ENCODE data around the gene TTC7B. TPM values are rescaled to one million over a fixed set of nuclear protein-coding genes. Genes with fewer than 3 reads are reported as not detected.
A peak's percentile ranks its signal among the peaks of the same experiment; 100 is the strongest.

Gene TTC7B
- total and polyA plus RNA-seq, 9 donors: 17.6 to 44.7 (median 38.0) TPM

DNA sequence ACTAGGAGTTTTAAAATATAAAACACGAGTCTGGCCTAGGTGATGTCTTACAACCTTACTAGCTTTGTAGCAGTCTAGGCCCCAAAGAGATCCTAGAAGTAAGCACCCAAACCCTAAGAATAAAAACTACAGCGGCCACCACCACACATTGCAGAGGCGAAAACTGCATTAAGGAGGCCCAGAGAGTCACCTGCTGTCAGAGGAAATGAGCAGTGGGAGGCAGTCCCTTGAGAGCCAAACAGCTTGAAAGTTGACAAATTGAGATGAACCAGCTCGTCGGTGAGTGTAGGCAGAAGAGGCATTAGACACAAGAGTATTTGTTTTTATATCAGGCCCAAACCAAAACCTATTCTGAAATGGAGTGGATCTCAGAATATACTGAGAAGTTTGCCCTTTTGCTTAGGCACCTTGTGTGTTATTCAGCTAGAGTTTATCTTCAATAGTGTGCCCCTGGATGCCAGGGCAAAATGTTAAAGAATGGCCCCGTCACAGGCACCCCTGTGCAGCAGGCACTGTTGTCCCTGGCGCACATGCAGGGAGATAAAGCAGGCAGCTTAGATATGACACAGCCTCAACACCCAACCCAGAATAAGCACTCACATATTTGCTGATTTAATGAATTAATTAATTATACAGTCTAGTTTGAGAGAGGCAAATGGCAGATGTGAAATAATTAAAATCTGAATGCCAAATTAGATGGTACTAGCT lies 56.7 kb downstream of the TTC7B start:
- H3K9me3 ChIP-seq (replicated peaks; ENCODE audit: control insufficient read depth, low read depth, low read length): peaks cover 7% of the 10 kb centered on the region
- H3K4me3 ChIP-seq (ENCODE audit: low read length): no peak overlapping the region
- no peak overlapping the region for H3K27ac ChIP-seq (ENCODE audit: low read length)
- H3K27me3 ChIP-seq (ENCODE audit: control insufficient read depth, insufficient read depth, low read length): no peaks in the 10 kb centered on the region
- no peaks in the 10 kb centered on the region for H3K36me3 ChIP-seq (ENCODE audit: control insufficient read depth, insufficient read depth, low read length)
- WGBS (ENCODE audit: insufficient coverage): 63% methylated on average over 3 of the region's 7 CpGs
- DNase-seq: no peak
- H3K4me1 ChIP-seq (ENCODE audit: control insufficient read depth, insufficient read depth, low read length): peaks cover 16% of the 10 kb centered on the region

DNA sequence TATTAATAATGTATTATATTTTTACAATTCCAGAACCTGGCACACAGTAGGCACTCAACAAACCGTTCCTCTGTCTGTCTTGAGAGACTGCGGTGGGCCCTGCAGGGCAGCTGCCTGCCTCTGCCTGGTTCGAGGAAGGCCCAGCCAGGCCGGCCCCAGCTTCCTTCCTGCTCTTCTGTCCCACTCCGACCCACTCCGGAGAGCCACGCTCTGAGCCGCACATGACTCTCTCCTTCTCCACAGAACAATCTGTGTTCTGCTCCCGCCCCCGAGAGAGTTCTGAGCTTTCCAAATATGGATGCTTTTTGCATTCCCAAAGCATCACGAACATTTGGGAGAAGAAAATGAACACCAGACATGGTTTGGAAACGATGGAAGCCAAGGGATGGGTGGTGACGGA lies 57.3 kb downstream of the TTC7B start:
- Histone ChIP-seq H3K27ac (ENCODE audit: low read length) (peak overlapping the region; percentile 88), H3K36me3 (ENCODE audit: control insufficient read depth, insufficient read depth, low read length) (no peaks in the 10 kb centered on the region), H3K9me3 (replicated peaks; ENCODE audit: control insufficient read depth, low read depth, low read length) (peaks cover 7% of the 10 kb centered on the region), H3K4me3 (ENCODE audit: low read length) (peak overlapping the region; percentile 53), H3K4me1 (ENCODE audit: control insufficient read depth, insufficient read depth, low read length) (peaks cover 16% of the 10 kb centered on the region), H3K27me3 (ENCODE audit: control insufficient read depth, insufficient read depth, low read length) (no peaks in the 10 kb centered on the region)
- 21% methylated on average over 5 of the region's 13 CpGs for WGBS (ENCODE audit: insufficient coverage)
- peak; percentile 75 for DNase-seq

GRCh38 chr14:90758028-90758889 lies 58.0 kb downstream of the TTC7B start:
- peaks cover 16% of the 10 kb centered on the region for H3K4me1 ChIP-seq (ENCODE audit: control insufficient read depth, insufficient read depth, low read length)
- H3K4me3 ChIP-seq (ENCODE audit: low read length): peak overlapping the region; percentile 53
- 2% methylated on average over 34 of the region's 71 CpGs for WGBS (ENCODE audit: insufficient coverage)
- peak; percentile 95 for DNase-seq
- H3K27ac ChIP-seq (ENCODE audit: low read length): peak overlapping the region; percentile 88
- no peaks in the 10 kb centered on the region for H3K36me3 ChIP-seq (ENCODE audit: control insufficient read depth, insufficient read depth, low read length)
- H3K27me3 ChIP-seq (ENCODE audit: control insufficient read depth, insufficient read depth, low read length): no peaks in the 10 kb centered on the region
- peaks cover 5% of the 10 kb centered on the region for H3K9me3 ChIP-seq (replicated peaks; ENCODE audit: control insufficient read depth, low read depth, low read length)

DNA sequence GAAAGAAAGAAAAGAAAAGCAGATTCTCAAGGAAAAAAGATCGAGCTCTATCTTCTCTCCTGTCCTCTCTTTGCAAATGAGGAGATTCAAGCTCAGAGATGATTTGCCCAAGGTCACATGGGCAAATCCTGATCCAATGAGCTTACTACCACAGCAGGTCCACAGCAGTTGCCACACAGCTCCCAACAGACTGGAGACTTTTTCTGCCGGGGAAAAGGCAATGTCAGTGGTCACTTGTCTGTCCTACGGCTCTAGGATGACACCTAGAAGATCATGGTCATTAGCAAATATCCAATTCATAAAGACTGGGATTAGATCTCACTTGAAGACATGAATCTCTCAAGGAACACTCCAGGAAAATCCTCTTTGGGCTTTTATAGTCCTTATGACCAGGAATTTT lies 58.8 kb downstream of the TTC7B start:
- DNase-seq: peak; percentile 29
- no peaks in the 10 kb centered on the region for H3K36me3 ChIP-seq (ENCODE audit: control insufficient read depth, insufficient read depth, low read length)
- H3K27me3 ChIP-seq (ENCODE audit: control insufficient read depth, insufficient read depth, low read length): no peaks in the 10 kb centered on the region
- peaks cover 16% of the 10 kb centered on the region for H3K4me1 ChIP-seq (ENCODE audit: control insufficient read depth, insufficient read depth, low read length)
- H3K27ac ChIP-seq (ENCODE audit: low read length): peak overlapping the region; percentile 82
- H3K4me3 ChIP-seq (ENCODE audit: low read length): no peak overlapping the region
- H3K9me3 ChIP-seq (replicated peaks; ENCODE audit: control insufficient read depth, low read depth, low read length): no peaks in the 10 kb centered on the region
- WGBS (ENCODE audit: insufficient coverage): 73% methylated on average over 3 of the region's 3 CpGs

- no peak for DNase-seq
- WGBS (ENCODE audit: insufficient coverage): 86% methylated on average over 5 of the region's 10 CpGs
- Histone ChIP-seq H3K27ac (ENCODE audit: low read length) (no peak overlapping the region), H3K4me1 (ENCODE audit: control insufficient read depth, insufficient read depth, low read length) (peaks cover 16% of the 10 kb centered on the region), H3K4me3 (ENCODE audit: low read length) (no peak overlapping the region), H3K36me3 (ENCODE audit: control insufficient read depth, insufficient read depth, low read length) (no peaks in the 10 kb centered on the region), H3K27me3 (ENCODE audit: control insufficient read depth, insufficient read depth, low read length) (no peaks in the 10 kb centered on the region), H3K9me3 (replicated peaks; ENCODE audit: control insufficient read depth, low read depth, low read length) (no peaks in the 10 kb centered on the region)
Measured at GRCh38 chr14:90756755-90757345, 59.4 kb downstream of the TTC7B start.

GRCh38 chr14:90755661-90756304 lies 60.4 kb downstream of the TTC7B start:
- H3K27me3 ChIP-seq (ENCODE audit: control insufficient read depth, insufficient read depth, low read length): no peaks in the 10 kb centered on the region
- 100% methylated on average over 1 of the region's 4 CpGs for WGBS (ENCODE audit: insufficient coverage)

GRCh38 chr14:90753456-90754005 lies 62.7 kb downstream of the TTC7B start:
- Histone ChIP-seq H3K27me3 (ENCODE audit: control insufficient read depth, insufficient read depth, low read length) (no peaks in the 10 kb centered on the region), H3K9me3 (replicated peaks; ENCODE audit: control insufficient read depth, low read depth, low read length) (peaks cover 3% of the 10 kb centered on the region), H3K27ac (ENCODE audit: low read length) (no peak overlapping the region), H3K4me1 (ENCODE audit: control insufficient read depth, insufficient read depth, low read length) (peaks cover 7% of the 10 kb centered on the region), H3K4me3 (ENCODE audit: low read length) (no peak overlapping the region), H3K36me3 (ENCODE audit: control insufficient read depth, insufficient read depth, low read length) (no peaks in the 10 kb centered on the region)
- DNase-seq: no peak
- 67% methylated on average over 1 of the region's 3 CpGs for WGBS (ENCODE audit: insufficient coverage)

More at GRCh38 chr14:90755661-90756304, 60.4 kb downstream of the TTC7B start:
- Histone ChIP-seq H3K36me3 (ENCODE audit: control insufficient read depth, insufficient read depth, low read length) (no peaks in the 10 kb centered on the region), H3K4me1 (ENCODE audit: control insufficient read depth, insufficient read depth, low read length) (peaks cover 16% of the 10 kb centered on the region), H3K27ac (ENCODE audit: low read length) (no peak overlapping the region), H3K4me3 (ENCODE audit: low read length) (no peak overlapping the region), H3K9me3 (replicated peaks; ENCODE audit: control insufficient read depth, low read depth, low read length) (no peaks in the 10 kb centered on the region)
- no peak for DNase-seq

- DNase-seq: no peak
- no peaks in the 10 kb centered on the region for H3K36me3 ChIP-seq (ENCODE audit: control insufficient read depth, insufficient read depth, low read length)
- peaks cover 7% of the 10 kb centered on the region for H3K9me3 ChIP-seq (replicated peaks; ENCODE audit: control insufficient read depth, low read depth, low read length)
- no peaks in the 10 kb centered on the region for H3K4me1 ChIP-seq (ENCODE audit: control insufficient read depth, insufficient read depth, low read length)
- H3K27ac ChIP-seq (ENCODE audit: low read length): no peak overlapping the region
- H3K4me3 ChIP-seq (ENCODE audit: low read length): no peak overlapping the region
- no peaks in the 10 kb centered on the region for H3K27me3 ChIP-seq (ENCODE audit: control insufficient read depth, insufficient read depth, low read length)
- WGBS (ENCODE audit: insufficient coverage): no CpG with 5 or more reads among the region's 1 CpG
Measured at GRCh38 chr14:90750701-90751100, 65.5 kb downstream of the TTC7B start.

DNA sequence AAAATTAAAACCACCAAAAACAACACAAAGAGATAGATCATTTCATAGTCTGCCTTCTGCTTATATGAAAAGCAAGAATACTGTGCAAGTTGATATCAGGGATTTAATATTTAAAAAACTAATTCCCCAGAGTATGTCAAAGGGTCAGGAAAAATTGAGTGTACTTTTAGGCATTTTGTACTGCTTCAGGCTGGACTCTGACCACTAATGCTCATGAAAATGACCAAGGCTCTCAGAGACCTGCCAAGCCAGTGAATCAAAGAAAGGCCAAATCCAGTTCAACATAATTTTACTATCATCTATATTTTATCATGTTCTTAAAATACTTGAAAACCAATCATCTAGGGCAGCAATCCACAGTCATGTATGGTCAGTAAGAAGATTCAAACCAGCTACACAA lies 66.0 kb downstream of the TTC7B start:
- no peak for DNase-seq
- Histone ChIP-seq H3K36me3 (ENCODE audit: control insufficient read depth, insufficient read depth, low read length) (no peaks in the 10 kb centered on the region), H3K4me1 (ENCODE audit: control insufficient read depth, insufficient read depth, low read length) (no peaks in the 10 kb centered on the region), H3K9me3 (replicated peaks; ENCODE audit: control insufficient read depth, low read depth, low read length) (peaks cover 7% of the 10 kb centered on the region), H3K4me3 (ENCODE audit: low read length) (no peak overlapping the region), H3K27me3 (ENCODE audit: control insufficient read depth, insufficient read depth, low read length) (no peaks in the 10 kb centered on the region), H3K27ac (ENCODE audit: low read length) (no peak overlapping the region)

- Histone ChIP-seq H3K36me3 (ENCODE audit: control insufficient read depth, insufficient read depth, low read length) (peaks cover 10% of the 10 kb centered on the region), H3K27ac (ENCODE audit: low read length) (no peak overlapping the region), H3K27me3 (ENCODE audit: control insufficient read depth, insufficient read depth, low read length) (no peaks in the 10 kb centered on the region), H3K4me3 (ENCODE audit: low read length) (no peak overlapping the region), H3K4me1 (ENCODE audit: control insufficient read depth, insufficient read depth, low read length) (no peaks in the 10 kb centered on the region), H3K9me3 (replicated peaks; ENCODE audit: control insufficient read depth, low read depth, low read length) (peaks cover 7% of the 10 kb centered on the region)
- no peak for DNase-seq
Measured at GRCh38 chr14:90747909-90748308, 68.3 kb downstream of the TTC7B start.
